IMR-90 (cell line): ENCODE measurements around the gene RBBP6. TPM values are rescaled to one million over a fixed set of nuclear protein-coding genes. Genes with fewer than 3 reads are reported as not detected.

Experiments
- ATAC-seq: fragments of 200-7000 bp; cut with Tn5 transposase; 2 replicates; pipeline ENCODE4 v1.9.1; 2020; ENCODE audit warnings: low read depth, mild to moderate bottlenecking, moderate library complexity
- BruUV-seq: library from RNA; stranded (reverse); fragments of 400-500 nt; replicated peaks from 2 replicates; lab custom pipeline; 2021; lab: Mats Ljungman, UMichigan
- CTCF ChIA-PET: fragments of 300-600 bp; formaldehyde crosslinking; extraction: SDS; loops from one replicate; lab custom pipeline; 2021; ENCODE audit warnings: antibody characterized with exemption; lab: Yijun Ruan, JAX
- POLR2A ChIA-PET: fragments of 300-600 bp; sonication (Branson Sonifier 250); formaldehyde crosslinking; loops from one replicate; lab custom pipeline; 2022; ENCODE audit warnings: antibody characterized with exemption; ENCODE audit not compliant: unreplicated experiment; lab: Charles Lee
- DNase-seq: peaks from one replicate; pipeline ENCODE4 v3.0.0; 2013
- H2AFZ ChIP-seq: replicated peaks from 2 replicates; pipeline ENCODE3; 2013; ENCODE audit warnings: low read length, mild to moderate bottlenecking; ENCODE audit not compliant: poor library complexity
- H2AK5ac ChIP-seq: 2 replicates; pipeline ENCODE4 v1.6.1; 2013; ENCODE audit warnings: low read depth, low read length, inconsistent platforms
- H2AK9ac ChIP-seq: replicated peaks from 2 replicates; pipeline ENCODE3; 2013; ENCODE audit warnings: mild to moderate bottlenecking, low read depth, low read length, moderate library complexity; ENCODE audit not compliant: poor library complexity
- H2BK120ac ChIP-seq: 2 replicates; pipeline ENCODE4 v1.6.1; 2013; ENCODE audit warnings: low read depth, low read length, inconsistent platforms
- H2BK15ac ChIP-seq: 3 replicates; pipeline ENCODE4 v1.6.1; 2013; ENCODE audit warnings: low read depth, low read length, inconsistent platforms
- H2BK20ac ChIP-seq: 2 replicates; pipeline ENCODE4 v1.6.1; 2013; ENCODE audit warnings: low read depth, mild to moderate bottlenecking, inconsistent platforms, low read length, moderate library complexity
- H2BK5ac ChIP-seq: 2 replicates; pipeline ENCODE4 v1.6.1; 2013; ENCODE audit warnings: mild to moderate bottlenecking, low read depth, low read length, inconsistent platforms; ENCODE audit not compliant: poor library complexity, severe bottlenecking
- H3K14ac ChIP-seq: replicated peaks from 2 replicates; pipeline ENCODE4 v1.6.1; 2013; ENCODE audit warnings: low read depth, low read length, inconsistent platforms
- H3K18ac ChIP-seq: 2 replicates; pipeline ENCODE4 v1.6.1; 2013; ENCODE audit warnings: low read depth, low read length, control low read depth
- H3K23ac ChIP-seq: 2 replicates; pipeline ENCODE4 v1.6.1; 2013; ENCODE audit warnings: low read depth, low read length, inconsistent platforms
- H3K27ac ChIP-seq: 2 replicates; pipeline ENCODE4 v1.5.1; 2013; ENCODE audit warnings: mild to moderate bottlenecking, control low read depth, low read length; ENCODE audit not compliant: insufficient read depth
- H3K27me3 ChIP-seq: 2 replicates; pipeline ENCODE4 v1.6.1; 2013; ENCODE audit warnings: low read length; ENCODE audit not compliant: control insufficient read depth, insufficient read depth
- H3K36me3 ChIP-seq: 2 replicates; pipeline ENCODE4 v1.6.1; 2013; ENCODE audit warnings: low read length, mixed read lengths; ENCODE audit not compliant: control insufficient read depth, insufficient read depth
- H3K4ac ChIP-seq: 2 replicates; pipeline ENCODE4 v1.6.1; 2013; ENCODE audit warnings: low read depth, low read length, inconsistent platforms
- H3K4me1 ChIP-seq: 2 replicates; pipeline ENCODE4 v1.6.1; 2013; ENCODE audit warnings: low read length, mixed read lengths; ENCODE audit not compliant: control insufficient read depth, insufficient read depth
- H3K4me2 ChIP-seq: 2 replicates; pipeline ENCODE4 v1.6.1; 2013; ENCODE audit warnings: low read depth, mild to moderate bottlenecking, control low read depth, low read length, moderate library complexity
- H3K4me3 ChIP-seq: 2 replicates; pipeline ENCODE4 v1.5.1; 2013; ENCODE audit warnings: low read depth, mild to moderate bottlenecking, control low read depth, low read length, moderate library complexity; ENCODE audit not compliant: insufficient read depth
- H3K56ac ChIP-seq: 2 replicates; pipeline ENCODE4 v1.6.1; 2013; ENCODE audit warnings: low read length, inconsistent platforms; ENCODE audit not compliant: insufficient read depth; ENCODE audit errors: extremely low read depth
- H3K79me1 ChIP-seq, 2 experiments: 2 replicates each; pipeline ENCODE4 v1.6.1; 2013; ENCODE audit warnings: low read length in 2 of 2, inconsistent platforms in 1 of 2, low read depth in 1 of 2
- H3K9ac ChIP-seq: 2 replicates; pipeline ENCODE4 v1.6.1; 2013; ENCODE audit warnings: low read depth, low read length, control low read depth
- H3K9me1 ChIP-seq: 2 replicates; pipeline ENCODE4 v1.6.1; 2013; ENCODE audit warnings: low read length, inconsistent platforms; ENCODE audit not compliant: insufficient read depth
- H3K9me3 ChIP-seq: 2 replicates; pipeline ENCODE4 v1.6.1; 2013; ENCODE audit warnings: low read length; ENCODE audit not compliant: control insufficient read depth, insufficient read depth
- H4K20me1 ChIP-seq: 2 replicates; pipeline ENCODE4 v1.6.1; 2013; ENCODE audit warnings: low read length, inconsistent platforms; ENCODE audit not compliant: insufficient read depth
- H4K5ac ChIP-seq: 2 replicates; pipeline ENCODE4 v1.6.1; 2013; ENCODE audit warnings: mild to moderate bottlenecking, low read depth, low read length, control low read depth
- H4K8ac ChIP-seq, 2 experiments: 2 replicates each; pipeline ENCODE4 v1.6.1; 2013; ENCODE audit warnings: low read depth in 2 of 2, low read length in 2 of 2, control low read depth in 1 of 2, inconsistent platforms in 1 of 2
- H4K91ac ChIP-seq: 2 replicates; pipeline ENCODE4 v1.6.1; 2013; ENCODE audit warnings: low read depth, low read length, inconsistent platforms; ENCODE audit not compliant: insufficient read depth
- BHLHE40 ChIP-seq: fragments of 150-350 bp; IDR thresholded peaks from 2 replicates; pipeline ENCODE4 v1.6.1; 2016; ENCODE audit warnings: mild to moderate bottlenecking, low read depth, low read length
- CHD1 ChIP-seq: IDR thresholded peaks from 2 replicates; pipeline ENCODE4 v1.6.1; 2012; ENCODE audit warnings: low read depth, low read length, improper control_type of control experiment
- NFE2L2 ChIP-seq: fragments of 150-350 bp; IDR thresholded peaks from 2 replicates; pipeline ENCODE4 v1.6.1; 2016; ENCODE audit warnings: low read depth, mild to moderate bottlenecking, low read length
- RFX5 ChIP-seq: IDR thresholded peaks from 2 replicates; pipeline ENCODE4 v1.8.0; 2012; ENCODE audit warnings: low read depth, mild to moderate bottlenecking, low read length, moderate library complexity
- SMC3 ChIP-seq: fragments of 150-350 bp; IDR thresholded peaks from 2 replicates; pipeline ENCODE4 v1.6.1; 2016; ENCODE audit warnings: low read depth, mild to moderate bottlenecking, antibody characterized with exemption, low read length, moderate library complexity
- dilution Hi-C: fragments of 300-500 bp; cut with HindIII; formaldehyde crosslinking; loops from one replicate; pipeline ENCODE4 v1.14.3; 2018; ENCODE audit warnings: low sequenced_read_pairs; ENCODE audit not compliant: unreplicated experiment
- in situ Hi-C: fragments of 300-500 bp; cut with MboI; formaldehyde crosslinking; loops from 3 replicates; pipeline ENCODE4 v1.14.3; 2019; ENCODE audit warnings: low sequenced_read_pairs, inconsistent platforms, mixed read lengths
- intact Hi-C: fragments of 100-400 bp; cut with micrococcal nuclease; formaldehyde crosslinking; loops from 2 replicates; pipeline ENCODE4 v1.10.0; 2022
- polyA plus RNA-seq, 3 experiments: library from polyadenylated mRNA; depleted of rRNA; stranded (reverse); fragments of >200 nt; gene quantifications; 2 replicates each; pipeline ENCODE4 v1.2.3, GENCODE V29; 2012; ENCODE audit warnings: low replicate concordance in 1 of 3
- total RNA-seq: library from RNA; depleted of rRNA; stranded (reverse); fragments of >200 nt; gene quantifications from 2 replicates; pipeline ENCODE4 v1.2.3, GENCODE V29; 2012

RBBP6 gene
- total and polyA plus RNA-seq, 2 of the 4 experiments (the other 2 are of a cell fraction), result 7.2 to 17.8 TPM

GRCh38 chr16:24534620-24535019 lies 4.7 kb upstream of the RBBP6 start:
- H4K8ac ChIP-seq, result no peak overlapping the region
- no peaks in the 10 kb centered on the region for H3K27me3 ChIP-seq
- TF ChIP-seq BHLHE40, result no peak
- TF ChIP-seq NFE2L2, result no peak
- TF ChIP-seq RFX5, result no peak
- TF ChIP-seq CHD1, result no peak
- no peak for TF ChIP-seq SMC3
- H2BK15ac ChIP-seq, result no peak overlapping the region
- in situ Hi-C loops (loop anchor here (25.0 kb wide), 1 partner anchor 703 kb away; no protein-coding TSS in a partner anchor), intact Hi-C loops (no loop called here), dilution Hi-C loops (no loop called here)
- no peak overlapping the region for H3K23ac ChIP-seq
- H2AK9ac ChIP-seq, result no peak overlapping the region
- POLR2A ChIA-PET, result no interaction called here
- no peaks in the 10 kb centered on the region for H3K9me3 ChIP-seq
- no peaks in the 10 kb centered on the region for H3K9me1 ChIP-seq
- no peak overlapping the region for H2AK5ac ChIP-seq
- H2BK20ac ChIP-seq, result no peak overlapping the region
- BruUV-seq, result no TSS peak
- no peak overlapping the region for H3K18ac ChIP-seq
- H2BK5ac ChIP-seq, result no peak overlapping the region
- DNase-seq (no peak), ATAC-seq (no peak)
- no peaks in the 10 kb centered on the region for H3K79me1 ChIP-seq
- H3K9ac ChIP-seq, result no peak overlapping the region
- no peak overlapping the region for H3K4me3 ChIP-seq
- H3K14ac ChIP-seq, result no peak overlapping the region
- no peaks in the 10 kb centered on the region for H3K36me3 ChIP-seq
- no peaks in the 10 kb centered on the region for H4K20me1 ChIP-seq
- no peak overlapping the region for H4K91ac ChIP-seq
- no peak overlapping the region for H3K56ac ChIP-seq
- no peak overlapping the region for H3K4me2 ChIP-seq
- H2AFZ ChIP-seq, result no peak overlapping the region
- no peak overlapping the region for H3K4ac ChIP-seq
- peaks cover 2% of the 10 kb centered on the region; the same call in 1 of the 2 replicates for H3K4me1 ChIP-seq
- CTCF ChIA-PET, result no interaction called here
- no peak overlapping the region for H4K5ac ChIP-seq
- H3K27ac ChIP-seq, result no peak overlapping the region
- no peak overlapping the region for H2BK120ac ChIP-seq
